HepG2 (cell line): ENCODE measurements around the gene FAM168A. TPM values are rescaled to one million over a fixed set of nuclear protein-coding genes. Genes with fewer than 3 reads are reported as not detected.

Experiments used
- ATAC-seq: fragments of 200-7000 bp; cut with Tn5 transposase; 3 replicates; pipeline ENCODE4 v1.9.1; 2020; ENCODE audit warnings: mild to moderate bottlenecking, moderate library complexity
- BruUV-seq: library from RNA; stranded (reverse); fragments of 400-500 nt; replicated peaks from 2 replicates; lab custom pipeline; 2021; lab: Mats Ljungman, UMichigan
- CTCF ChIA-PET: fragments of 300-600 bp; formaldehyde crosslinking; extraction: SDS; loops from one replicate; lab custom pipeline; 2021; ENCODE audit warnings: low total read pairs, inconsistent platforms, low intra/inter-chr PET ratio; lab: Yijun Ruan, JAX
- POLR2A ChIA-PET: fragments of 350-600 bp; sonication (Branson Sonifier 250); formaldehyde crosslinking; loops from one replicate; lab custom pipeline; 2020; ENCODE audit warnings: antibody characterized with exemption, inconsistent platforms; lab: Yijun Ruan, JAX
- DNase-seq: peaks from one replicate; pipeline ENCODE4 v3.0.0-alpha.2; 2015; ENCODE audit warnings: low spot score
- FAIRE-seq: peaks from 3 replicates; lab custom pipeline; 2011; peaks lifted over from hg19 to GRCh38; lab: Jason Lieb, UNC
- H2AFZ ChIP-seq: one replicate; pipeline ENCODE4 v1.6.1; 2011; ENCODE audit warnings: low read length, inconsistent platforms
- H3K27ac ChIP-seq: fragments of 300-600 bp; 3 replicates; pipeline ENCODE4 v1.8.0; 2011; ENCODE audit warnings: mixed run types, mild to moderate bottlenecking, mixed read lengths, low read length, inconsistent platforms; ENCODE audit not compliant: insufficient read depth; ENCODE audit errors: extremely low read length
- H3K27me3 ChIP-seq, 2 experiments: fragments of 200-600 bp in 1 of 2; 2 replicates in 1 of 2; 3 replicates in 1 of 2; pipeline versions ENCODE4 v1.6.0 to v1.8.0; 2011; ENCODE audit warnings: low read length in 2 of 2, mild to moderate bottlenecking in 2 of 2, moderate library complexity in 2 of 2, inconsistent platforms in 1 of 2; ENCODE audit not compliant: insufficient read depth in 2 of 2, control insufficient read depth in 1 of 2
- H3K36me3 ChIP-seq, 2 experiments: fragments of 200-600 bp in 1 of 2; replicated peaks in 1 of 2; 2 replicates in 1 of 2; 3 replicates in 1 of 2; pipeline versions ENCODE4 v1.5.1 to v1.8.0; 2011; ENCODE audit warnings: low read length in 2 of 2, inconsistent platforms in 1 of 2; ENCODE audit not compliant: insufficient read depth in 2 of 2, control insufficient read depth in 1 of 2
- H3K4me1 ChIP-seq: 2 replicates; pipeline ENCODE4 v1.5.1; 2012; ENCODE audit warnings: low read length, inconsistent platforms; ENCODE audit not compliant: insufficient read depth
- H3K4me2 ChIP-seq: 2 replicates; pipeline ENCODE4 v1.6.0; 2011; ENCODE audit warnings: low read depth, low read length, inconsistent platforms
- H3K4me3 ChIP-seq, 3 experiments: fragments of 200-600 bp in 1 of 3; sonication (generic), shearing (Covaris generic) in 1 of 3; replicated peaks in 1 of 3; 2 replicates each; pipeline ENCODE4 v1.5.1; 2011 to 2016; ENCODE audit warnings: low read length in 3 of 3, inconsistent platforms in 2 of 3, low read depth in 2 of 3, mild to moderate bottlenecking in 2 of 3, control low read depth in 1 of 3, mixed read lengths in 1 of 3; ENCODE audit not compliant: insufficient read depth in 1 of 3
- H3K79me2 ChIP-seq: one replicate; pipeline ENCODE4 v1.6.1; 2011; ENCODE audit warnings: low read length, inconsistent platforms; ENCODE audit not compliant: insufficient read depth
- H3K9ac ChIP-seq: 2 replicates; pipeline ENCODE4 v1.6.0; 2011; ENCODE audit warnings: mild to moderate bottlenecking, low read depth, low read length, inconsistent platforms; ENCODE audit not compliant: insufficient read depth
- H3K9me3 ChIP-seq: 2 replicates; pipeline ENCODE4 v1.5.1; 2012; ENCODE audit warnings: mild to moderate bottlenecking, low read length
- H4K20me1 ChIP-seq: 2 replicates; pipeline ENCODE4 v1.6.0; 2011; ENCODE audit warnings: inconsistent platforms, mild to moderate bottlenecking, low read length, moderate library complexity; ENCODE audit not compliant: insufficient read depth
- CENPX ChIP-seq: sonication (generic); formaldehyde crosslinking; IDR thresholded peaks from 2 replicates; pipeline ENCODE4 v1.9.0; 2021; ENCODE audit warnings: mild to moderate bottlenecking, missing genetic modification reagents, moderate library complexity
- GFI1 ChIP-seq: sonication (generic); formaldehyde crosslinking; IDR thresholded peaks from 2 replicates; pipeline ENCODE4 v1.5.0; 2020; ENCODE audit warnings: missing genetic modification reagents, mild to moderate bottlenecking, borderline replicate concordance
- KLF6 ChIP-seq: IDR thresholded peaks from 2 replicates; pipeline ENCODE4 v1.8.0; 2016; ENCODE audit warnings: missing biosample characterization, missing genetic modification reagents
- ZNF225 ChIP-seq: sonication (generic); formaldehyde crosslinking; IDR thresholded peaks from 2 replicates; pipeline ENCODE4 v1.4.0; 2020; ENCODE audit warnings: mild to moderate bottlenecking, missing genetic modification reagents
- in situ Hi-C: cut with HindIII; loops from 2 replicates; pipeline ENCODE4 v1.10.0; 2017; ENCODE audit warnings: low pct_unique_long_range_greater_than_20kb; ENCODE audit not compliant: extremely low pct_ligation_motif_present
- intact Hi-C: fragments of 100-400 bp; cut with micrococcal nuclease; formaldehyde crosslinking; loops from one replicate; pipeline ENCODE4 v1.10.0; 2022; ENCODE audit not compliant: unreplicated experiment
- polyA plus RNA-seq, 8 experiments: library from polyadenylated mRNA; depleted of rRNA in 3 of 8; stranded (reverse) in 7 of 8; unstranded in 1 of 8; fragments of >200 nt; fragmentation: Illumina TruSeq in 4 of 8; extraction: Trizol in 4 of 8; gene quantifications; 2 replicates each; pipeline versions ENCODE4 v1.2.1 to v1.2.3, GENCODE V29; 2011 to 2016; ENCODE audit warnings: low read depth in 4 of 8, missing spikeins in 1 of 8, mixed read lengths in 1 of 8; ENCODE audit not compliant: insufficient read depth in 1 of 8
- total RNA-seq, 5 experiments: library from RNA; depleted of rRNA; stranded (reverse); fragments of >200 nt; fragmentation: Illumina TruSeq; extraction: Trizol; gene quantifications; 2 replicates each; pipeline ENCODE4 v1.2.3, GENCODE V29; 2016; ENCODE audit warnings: low read depth in 1 of 5
- TF ChIP-seq, protein P1 (sequence below), 2 experiments: sonication (generic) in 1 of 2; formaldehyde crosslinking in 1 of 2; IDR thresholded peaks; 2 replicates each; pipeline versions ENCODE4 v1.4.0 to v1.6.1; 2016 to 2020; ENCODE audit warnings: borderline replicate concordance in 1 of 2, low read depth in 1 of 2, mild to moderate bottlenecking in 1 of 2, missing genetic modification reagents in 1 of 2

Gene FAM168A
- total and polyA plus RNA-seq, 2 of the 13 experiments (the other 11 are each of a cell fraction or from before 2014, with no cell fraction given), result 13.9 to 15.8 TPM

DNA sequence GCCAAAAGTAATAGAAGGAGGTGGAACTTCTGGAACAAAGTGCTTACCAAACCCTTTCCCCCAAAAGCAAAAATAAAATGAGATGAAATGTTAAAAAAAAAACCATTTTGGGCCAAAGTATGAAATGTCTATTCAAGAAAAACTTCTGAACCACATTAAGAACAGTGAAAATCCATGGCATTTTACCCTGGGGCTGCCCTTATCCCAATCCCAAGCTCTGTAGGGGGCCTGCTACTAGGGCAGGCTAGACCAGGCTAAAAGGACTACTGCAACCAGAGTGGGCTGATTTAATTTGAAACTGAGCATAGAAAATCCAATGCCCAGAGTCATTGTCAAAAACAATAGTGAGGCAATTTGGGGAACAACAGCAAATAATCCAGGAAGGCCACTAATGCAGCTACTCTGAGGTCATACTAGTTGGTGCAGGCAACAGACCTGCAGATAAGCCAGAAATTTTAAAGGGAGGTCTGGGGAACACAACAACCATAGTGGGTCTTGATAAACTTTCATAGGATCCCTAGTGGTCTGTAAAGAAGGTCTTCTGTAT is 122.3 kb downstream of the FAM168A start:
- no peak for DNase-seq
- POLR2A ChIA-PET, result no interaction called here
- H3K27me3 ChIP-seq, result no peaks in the 10 kb centered on the region
- FAIRE-seq, result no peak
- peaks cover 9% of the 10 kb centered on the region; the same call in 1 of the 2 replicates for H3K9me3 ChIP-seq
- H3K4me2 ChIP-seq, result no peak overlapping the region
- BruUV-seq, result no TSS peak
- intact Hi-C loops (loop anchor here (5.0 to 10.0 kb wide), 2 partner anchors 179 to 457 kb away; no protein-coding TSS in a partner anchor), in situ Hi-C loops (no loop called here)
- no peaks in the 10 kb centered on the region for H4K20me1 ChIP-seq
- H3K79me2 ChIP-seq, result no peaks in the 10 kb centered on the region
- no peak overlapping the region for H3K27ac ChIP-seq
- no peak overlapping the region for H3K9ac ChIP-seq
- no peaks in the 10 kb centered on the region for H3K36me3 ChIP-seq
- TF ChIP-seq ZNF225 (CRISPR knock-in tag) (no peak), GFI1 (no peak), KLF6 (CRISPR knock-in tag) (no peak), CENPX (CRISPR knock-in tag) (no peak)
- TF ChIP-seq, protein P1, sequence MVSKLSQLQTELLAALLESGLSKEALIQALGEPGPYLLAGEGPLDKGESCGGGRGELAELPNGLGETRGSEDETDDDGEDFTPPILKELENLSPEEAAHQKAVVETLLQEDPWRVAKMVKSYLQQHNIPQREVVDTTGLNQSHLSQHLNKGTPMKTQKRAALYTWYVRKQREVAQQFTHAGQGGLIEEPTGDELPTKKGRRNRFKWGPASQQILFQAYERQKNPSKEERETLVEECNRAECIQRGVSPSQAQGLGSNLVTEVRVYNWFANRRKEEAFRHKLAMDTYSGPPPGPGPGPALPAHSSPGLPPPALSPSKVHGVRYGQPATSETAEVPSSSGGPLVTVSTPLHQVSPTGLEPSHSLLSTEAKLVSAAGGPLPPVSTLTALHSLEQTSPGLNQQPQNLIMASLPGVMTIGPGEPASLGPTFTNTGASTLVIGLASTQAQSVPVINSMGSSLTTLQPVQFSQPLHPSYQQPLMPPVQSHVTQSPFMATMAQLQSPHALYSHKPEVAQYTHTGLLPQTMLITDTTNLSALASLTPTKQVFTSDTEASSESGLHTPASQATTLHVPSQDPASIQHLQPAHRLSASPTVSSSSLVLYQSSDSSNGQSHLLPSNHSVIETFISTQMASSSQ (IDR thresholded peaks at IDR 0.05; ENCODE audit: low read depth), result no peak
- TF ChIP-seq, protein P1 (CRISPR knock-in tag; IDR thresholded peaks at IDR 0.05; ENCODE audit: borderline replicate concordance), result no peak
- TF ChIP-seq, all 625 proteins: peak for 0
- CTCF ChIA-PET, result no interaction called here
- ATAC-seq, result no peak
- Histone ChIP-seq H2AFZ (no peak overlapping the region), H3K4me3 (no peak overlapping the region), H3K4me1 (peaks cover 8% of the 10 kb centered on the region)
